ENCODE results near the gene VSIG2.

VSIG2 gene

DNA sequence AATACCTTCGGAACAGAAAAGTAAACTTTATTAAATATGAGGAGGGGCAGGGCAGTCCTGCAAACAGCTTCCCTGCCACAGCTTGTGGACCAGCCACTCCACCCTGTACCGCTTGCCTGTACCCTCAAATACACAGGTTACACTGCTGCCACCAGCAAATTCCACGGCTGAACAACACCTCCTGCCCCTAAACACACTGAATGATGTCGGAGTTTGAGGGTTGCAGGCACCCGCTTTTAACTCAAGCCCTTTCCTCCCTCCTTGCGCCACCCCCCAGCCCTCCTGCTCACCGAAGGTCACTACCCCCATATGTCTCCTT is 4.0 kb downstream of the VSIG2 start:
- DNase-seq = no peak

DNA sequence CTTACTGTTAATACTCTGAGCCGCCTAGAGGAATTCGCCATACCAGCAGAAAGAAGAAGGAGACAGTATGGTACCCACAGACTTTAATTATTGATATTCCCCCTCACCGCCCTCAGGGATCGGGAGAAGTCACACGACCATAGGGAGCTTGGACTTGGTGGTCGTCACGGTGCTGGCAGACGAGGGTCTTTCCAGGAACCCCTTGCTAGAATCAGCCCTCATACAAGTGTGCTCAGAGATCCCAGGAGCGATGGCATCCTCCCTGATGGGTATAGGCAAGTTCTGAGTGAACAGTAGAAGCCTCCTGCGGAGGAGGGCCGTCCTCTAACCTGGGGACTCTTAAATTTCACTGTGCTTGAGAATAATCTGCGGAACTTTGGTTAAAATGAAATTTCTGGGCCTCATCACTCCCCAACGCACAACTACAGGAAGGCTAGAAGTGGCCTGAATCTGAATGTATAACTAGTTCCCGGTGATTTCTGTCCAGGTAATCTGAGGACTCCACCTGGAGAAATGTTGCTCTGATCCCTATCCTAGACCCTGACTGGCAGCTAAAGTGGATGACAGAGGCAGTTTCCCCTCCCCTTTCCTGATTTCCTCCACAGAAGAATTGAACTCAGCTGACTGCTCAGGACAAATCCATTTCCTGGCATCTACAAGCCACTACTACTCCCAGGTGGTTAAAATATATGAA is 4.5 kb downstream of the VSIG2 start:
- no peak for DNase-seq

GRCh38 chr11:124746621-124747243 is 5.3 kb downstream of the VSIG2 start:
- peak; percentile 77 for DNase-seq

- DNase-seq = peak; percentile 38
These were observed 6.0 kb downstream of the VSIG2 start for GRCh38 chr11:124745835-124746620.

DNA sequence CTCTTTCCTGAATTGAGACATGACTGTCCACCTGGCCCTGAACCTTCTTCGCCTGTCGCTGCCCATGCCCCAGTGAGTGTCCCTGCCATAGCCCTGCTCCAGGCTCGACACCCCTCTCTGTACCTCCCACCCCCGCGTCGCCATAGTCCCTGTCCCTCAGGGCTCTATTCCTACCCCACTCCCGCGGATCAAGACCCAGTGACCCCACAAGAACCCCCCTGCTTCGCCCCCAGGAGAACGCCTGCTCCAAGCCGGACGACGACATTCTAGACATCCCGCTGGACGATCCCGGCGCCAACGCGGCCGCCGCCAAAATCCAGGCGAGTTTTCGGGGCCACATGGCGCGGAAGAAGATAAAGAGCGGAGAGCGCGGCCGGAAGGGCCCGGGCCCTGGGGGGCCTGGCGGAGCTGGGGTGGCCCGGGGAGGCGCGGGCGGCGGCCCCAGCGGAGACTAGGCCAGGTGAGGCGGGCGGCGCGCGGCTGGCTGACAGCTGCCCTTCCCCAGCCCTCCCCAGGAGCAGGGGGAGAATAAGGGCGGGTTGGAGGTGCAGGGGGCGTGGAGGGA is 6.7 kb downstream of the VSIG2 start:
- no peak for DNase-seq

DNA sequence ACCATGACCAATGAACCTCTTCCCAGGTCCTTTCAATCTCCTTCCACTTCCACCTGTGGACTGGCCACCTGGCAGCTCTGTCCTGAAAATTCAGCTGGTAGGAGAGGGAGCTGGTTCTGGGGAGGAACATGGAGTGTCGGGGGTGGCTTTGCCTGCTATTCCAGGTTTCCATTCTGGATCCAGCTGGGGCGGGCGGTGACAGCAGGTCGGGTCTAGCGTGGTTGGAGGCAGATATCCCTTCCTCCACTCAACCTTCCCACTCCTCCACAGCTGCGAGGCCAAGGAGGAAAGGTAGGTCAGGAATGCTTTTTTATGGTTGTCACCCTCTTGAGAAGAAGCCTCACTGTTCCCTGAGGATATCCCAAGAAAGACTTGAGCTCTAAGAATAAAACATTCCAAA is 9.0 kb downstream of the VSIG2 start:
- DNase-seq = no peak

GRCh38 chr11:124742555-124742954 is 9.5 kb downstream of the VSIG2 start:
- no peak for DNase-seq

DNA sequence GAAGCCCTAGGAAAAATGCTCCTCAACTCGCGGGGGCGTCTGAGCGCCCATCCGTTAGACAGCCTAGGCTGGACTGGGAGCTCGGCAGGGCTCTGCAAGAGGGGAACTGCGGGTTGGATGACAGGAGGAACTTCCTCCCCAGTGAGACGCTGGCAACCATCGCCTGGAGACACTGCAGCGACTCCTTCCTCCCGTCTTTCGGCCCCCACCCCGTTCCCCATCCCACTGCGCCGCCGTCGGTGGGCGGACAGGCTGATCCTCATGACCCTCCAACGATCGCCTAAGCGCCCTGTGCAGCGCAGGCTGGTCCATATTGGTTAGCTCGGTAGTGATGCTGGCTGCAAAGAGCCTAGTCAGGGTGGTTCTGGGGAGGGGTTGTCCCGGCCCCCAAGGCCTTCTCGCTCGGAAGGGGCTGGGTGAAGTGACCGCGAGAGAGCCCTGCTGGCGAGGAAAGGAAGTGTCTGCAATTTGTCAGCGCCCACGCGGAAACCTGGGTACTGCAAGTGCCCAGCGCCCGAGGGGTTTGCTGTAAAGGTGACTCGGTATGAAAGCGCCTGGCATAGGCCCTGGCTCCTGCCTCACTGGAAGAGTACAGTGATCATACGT is 11.7 kb downstream of the VSIG2 start:
- peak; percentile 56 for DNase-seq

- peak; percentile 84 for DNase-seq
These were observed 12.4 kb downstream of the VSIG2 start, which contains the start of gene NRGN for GRCh38 chr11:124739479-124740276. TSS of gene NRGN (plus strand) at chr11:124739942. CDS start at chr11:124740085, 143 bp downstream.

- no peak for DNase-seq
These were observed 13.2 kb downstream of the VSIG2 start for GRCh38 chr11:124738713-124739478.

- no peak for DNase-seq
These were observed 14.3 kb downstream of the VSIG2 start for GRCh38 chr11:124737638-124738305.

DNA sequence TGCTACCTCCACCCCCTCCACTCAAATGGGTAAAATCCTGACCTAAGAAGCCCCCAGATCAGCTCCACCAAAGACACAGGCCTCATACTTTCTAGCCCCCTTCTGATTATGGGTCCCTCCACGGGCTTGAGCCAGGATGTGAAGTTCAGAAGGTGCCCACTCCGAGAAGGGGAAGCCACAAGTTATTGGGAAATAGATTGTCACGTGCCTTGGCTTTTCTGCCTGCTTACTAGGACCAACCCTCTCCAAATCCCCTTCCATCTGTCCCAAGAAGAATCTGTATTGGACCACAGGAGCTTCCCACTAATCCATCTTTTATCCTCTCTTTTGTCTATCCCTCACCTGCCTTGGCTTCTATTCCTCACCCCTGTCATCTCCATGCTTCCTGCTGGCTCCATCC is 15.3 kb downstream of the VSIG2 start:
- DNase-seq = no peak

DNA sequence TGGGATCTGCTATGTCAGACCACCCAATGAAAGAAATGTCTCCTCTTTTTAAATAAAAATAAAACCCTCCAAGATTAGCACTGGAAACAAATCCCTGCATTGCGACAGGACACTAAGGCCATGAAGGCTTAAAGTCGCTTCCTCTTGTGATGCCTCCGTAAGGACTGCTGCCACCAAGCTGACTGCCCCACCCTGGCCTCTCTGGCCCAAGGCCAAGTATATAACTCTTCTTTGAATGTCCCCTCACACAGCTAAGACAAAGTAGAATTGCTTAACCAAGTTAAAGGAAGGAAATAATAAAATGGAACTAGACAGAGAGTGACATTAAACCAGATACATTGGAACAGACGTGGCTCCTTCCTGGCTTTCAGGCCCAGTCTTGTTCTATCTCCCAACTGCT is 19.8 kb downstream of the VSIG2 start:
- DNase-seq = no peak

DNA sequence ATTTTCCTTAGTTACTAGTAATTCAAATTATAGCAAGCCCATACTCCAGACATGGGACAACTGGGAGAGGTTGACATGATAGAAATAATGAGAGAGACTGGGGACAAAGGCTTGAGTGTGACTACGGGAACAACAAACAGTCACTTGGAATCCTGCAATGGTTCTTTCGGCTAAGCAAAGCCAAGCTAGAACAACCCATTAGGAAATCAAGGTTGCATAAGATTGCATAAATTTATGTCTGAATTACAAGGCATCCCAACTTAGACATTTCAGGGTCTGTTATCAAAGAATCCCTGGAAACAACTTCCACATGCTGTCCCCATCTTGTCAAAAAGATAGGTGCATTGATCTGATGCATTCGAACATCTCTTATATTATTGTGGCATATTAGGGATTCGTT is 22.5 kb downstream of the VSIG2 start:
- DNase-seq = no peak

DNA sequence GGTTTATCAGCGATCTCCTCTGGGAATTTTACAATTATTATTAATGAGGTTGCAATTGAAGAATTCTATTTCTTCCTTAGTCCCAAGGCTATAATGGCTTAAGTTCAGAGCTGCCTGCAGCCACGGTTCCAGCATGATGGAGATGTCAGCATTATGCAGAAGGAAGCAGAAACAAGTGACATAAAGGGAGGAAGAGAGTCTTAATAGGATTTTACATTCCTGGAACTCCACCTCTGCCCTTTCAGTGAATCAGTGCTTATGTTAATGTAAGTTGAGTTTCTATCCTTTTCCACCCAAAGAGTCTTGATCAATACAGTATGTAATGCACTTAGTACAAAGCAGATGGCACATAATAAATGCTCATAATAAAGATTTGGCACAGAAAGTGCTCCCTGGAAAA is 23.9 kb downstream of the VSIG2 start:
- no peak for DNase-seq

- DNase-seq = no peak
These were observed 24.6 kb downstream of the VSIG2 start for GRCh38 chr11:124727474-124727873.

DNA sequence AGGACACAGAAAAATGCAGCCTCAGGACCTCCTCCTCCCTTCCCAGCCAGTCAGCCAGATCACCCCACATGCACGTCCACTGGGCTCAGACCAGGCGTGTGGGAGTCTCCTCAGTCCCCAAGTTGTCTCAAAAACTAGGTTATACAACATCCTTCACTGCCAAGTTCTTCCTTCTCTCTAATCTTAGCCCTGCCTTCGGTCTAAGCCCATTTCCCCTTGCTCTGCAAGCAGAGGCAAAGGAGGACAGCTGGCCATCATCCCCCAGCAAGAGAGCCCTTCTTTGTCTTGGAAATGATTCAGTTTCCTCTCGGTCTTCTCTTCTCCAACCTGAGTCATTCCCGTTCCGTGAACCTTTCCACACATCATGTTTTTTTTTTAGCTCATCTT is 26.3 kb downstream of the VSIG2 start:
- DNase-seq = no peak

GRCh38 chr11:124724979-124725718 is 26.9 kb downstream of the VSIG2 start:
- no peak for DNase-seq

DNA sequence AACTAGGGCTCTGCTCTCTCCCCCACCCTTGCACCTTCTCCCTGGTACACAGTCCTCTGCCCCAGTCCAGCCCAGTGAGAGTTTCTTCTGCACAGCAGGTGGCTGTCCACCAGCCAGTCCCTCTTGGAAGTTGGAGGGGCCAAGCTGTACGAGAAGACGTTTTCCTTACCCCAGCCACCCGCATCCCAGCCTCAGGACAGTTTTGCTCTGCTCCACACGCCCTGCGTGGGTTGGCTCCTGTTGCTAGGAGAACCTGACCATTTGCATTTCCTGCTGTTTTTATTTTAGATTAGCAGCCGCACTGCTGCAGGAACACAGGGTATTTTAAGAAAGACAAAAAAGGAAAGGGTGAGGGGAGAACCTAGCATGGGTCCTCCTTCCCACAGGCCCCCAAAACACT is 29.9 kb downstream of the VSIG2 start:
- DNase-seq = no peak

DNA sequence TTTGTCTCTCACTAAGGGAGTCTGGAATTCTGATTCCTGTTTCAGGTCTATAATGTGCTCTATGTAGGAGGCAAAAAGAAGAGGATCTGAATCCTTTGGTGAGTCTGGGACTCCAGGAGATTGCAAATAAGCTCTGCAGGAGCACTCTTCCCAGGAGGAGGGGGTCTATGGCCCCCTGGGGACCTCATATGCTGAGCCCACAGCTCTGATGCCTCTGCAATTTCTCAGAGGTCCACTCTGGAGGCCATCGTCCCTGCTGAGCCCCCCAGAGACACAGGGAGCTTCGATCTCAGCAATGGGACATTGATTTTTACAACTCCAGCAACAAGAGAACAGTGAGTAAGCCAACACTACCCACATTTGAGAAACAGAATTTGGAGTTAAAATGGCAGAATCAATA is 32.5 kb downstream of the VSIG2 start:
- DNase-seq = no peak
